Fibroblast of lung (primary cell): ENCODE data around the gene TMCC1.
"Not testable (repeated sequence)": the region's sequence is repeated elsewhere in the genome, so short reads cannot be mapped to it uniquely, and the experiment has no call there.

Source experiments
- EZH2 ChIP-seq: IDR thresholded peaks from 2 replicates; pipeline ENCODE4 v1.5.1; 2012; ENCODE audit warnings: low read length, control low read depth, mild to moderate bottlenecking; ENCODE audit errors: missing control alignments
- TF ChIP-seq, protein P1 (sequence below), 2 donors: IDR thresholded peaks in 1 of 2; conservative IDR thresholded peaks in 1 of 2; 1 replicate in 1 of 2; 2 replicates in 1 of 2; pipeline ENCODE4 v1.5.1; 2011 to 2012; ENCODE audit warnings: low read length in 2 of 2, control low read depth in 1 of 2, inconsistent platforms in 1 of 2, low read depth in 1 of 2, mild to moderate bottlenecking in 1 of 2

GRCh38 chr3:129909235-129909634, 15.7 kb upstream of the TMCC1 start:
- TF ChIP-seq, protein P1, sequence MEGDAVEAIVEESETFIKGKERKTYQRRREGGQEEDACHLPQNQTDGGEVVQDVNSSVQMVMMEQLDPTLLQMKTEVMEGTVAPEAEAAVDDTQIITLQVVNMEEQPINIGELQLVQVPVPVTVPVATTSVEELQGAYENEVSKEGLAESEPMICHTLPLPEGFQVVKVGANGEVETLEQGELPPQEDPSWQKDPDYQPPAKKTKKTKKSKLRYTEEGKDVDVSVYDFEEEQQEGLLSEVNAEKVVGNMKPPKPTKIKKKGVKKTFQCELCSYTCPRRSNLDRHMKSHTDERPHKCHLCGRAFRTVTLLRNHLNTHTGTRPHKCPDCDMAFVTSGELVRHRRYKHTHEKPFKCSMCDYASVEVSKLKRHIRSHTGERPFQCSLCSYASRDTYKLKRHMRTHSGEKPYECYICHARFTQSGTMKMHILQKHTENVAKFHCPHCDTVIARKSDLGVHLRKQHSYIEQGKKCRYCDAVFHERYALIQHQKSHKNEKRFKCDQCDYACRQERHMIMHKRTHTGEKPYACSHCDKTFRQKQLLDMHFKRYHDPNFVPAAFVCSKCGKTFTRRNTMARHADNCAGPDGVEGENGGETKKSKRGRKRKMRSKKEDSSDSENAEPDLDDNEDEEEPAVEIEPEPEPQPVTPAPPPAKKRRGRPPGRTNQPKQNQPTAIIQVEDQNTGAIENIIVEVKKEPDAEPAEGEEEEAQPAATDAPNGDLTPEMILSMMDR (conservative IDR thresholded peaks at IDR 0.05 in 1 of 2, IDR thresholded peaks at IDR 0.05 in 1 of 2; ENCODE audit: low read depth in 1 of 2, low read length in 2 of 2) = not testable (repeated sequence)
- TF ChIP-seq EZH2 = not testable (repeated sequence)
